GM12801 (cell line): Measurements from ENCODE around the gene HIGD1A.

ENCODE experiments used
- CTCF ChIP-seq: IDR thresholded peaks from one replicate; pipeline ENCODE4 v1.5.1; 2011; ENCODE audit warnings: control low read depth; ENCODE audit not compliant: insufficient read length; ENCODE audit errors: extremely low read depth

HIGD1A gene

GRCh38 chr3:42735615-42736014, 68.7 kb downstream of the HIGD1A start:
- no peak for TF ChIP-seq CTCF

- no peak for TF ChIP-seq CTCF
Observed at GRCh38 chr3:42735019-42735418, 69.3 kb downstream of the HIGD1A start.

DNA sequence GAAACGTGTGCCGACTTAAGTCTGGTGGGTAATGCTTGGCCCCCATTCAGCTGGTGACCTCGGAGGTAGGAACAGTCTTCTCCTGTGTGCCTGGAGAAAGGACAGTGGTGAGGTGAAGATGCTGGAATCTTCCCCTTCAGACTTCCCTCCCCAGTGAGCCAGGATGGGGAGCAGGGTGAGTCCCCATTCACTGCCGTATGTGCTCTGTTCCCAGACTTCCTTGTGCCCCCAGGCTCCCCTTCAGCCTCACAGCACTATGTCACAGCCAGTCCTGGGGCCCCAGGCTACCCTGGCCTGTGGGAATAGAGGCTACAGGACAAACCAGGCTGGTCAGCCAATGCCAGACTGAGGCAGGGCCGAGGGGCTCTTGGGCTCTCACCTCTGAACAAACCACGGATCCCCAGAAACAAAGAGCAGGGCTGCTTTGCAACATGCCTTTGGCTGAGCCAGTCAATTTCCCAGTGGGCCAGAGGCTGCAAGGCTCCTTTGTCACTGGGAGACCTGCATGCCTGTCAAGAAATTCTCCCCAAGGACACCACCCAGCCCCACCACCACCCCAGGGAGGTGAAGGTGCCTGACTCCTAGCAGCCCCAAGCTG, 69.9 kb downstream of the HIGD1A start:
- no peak for TF ChIP-seq CTCF

DNA sequence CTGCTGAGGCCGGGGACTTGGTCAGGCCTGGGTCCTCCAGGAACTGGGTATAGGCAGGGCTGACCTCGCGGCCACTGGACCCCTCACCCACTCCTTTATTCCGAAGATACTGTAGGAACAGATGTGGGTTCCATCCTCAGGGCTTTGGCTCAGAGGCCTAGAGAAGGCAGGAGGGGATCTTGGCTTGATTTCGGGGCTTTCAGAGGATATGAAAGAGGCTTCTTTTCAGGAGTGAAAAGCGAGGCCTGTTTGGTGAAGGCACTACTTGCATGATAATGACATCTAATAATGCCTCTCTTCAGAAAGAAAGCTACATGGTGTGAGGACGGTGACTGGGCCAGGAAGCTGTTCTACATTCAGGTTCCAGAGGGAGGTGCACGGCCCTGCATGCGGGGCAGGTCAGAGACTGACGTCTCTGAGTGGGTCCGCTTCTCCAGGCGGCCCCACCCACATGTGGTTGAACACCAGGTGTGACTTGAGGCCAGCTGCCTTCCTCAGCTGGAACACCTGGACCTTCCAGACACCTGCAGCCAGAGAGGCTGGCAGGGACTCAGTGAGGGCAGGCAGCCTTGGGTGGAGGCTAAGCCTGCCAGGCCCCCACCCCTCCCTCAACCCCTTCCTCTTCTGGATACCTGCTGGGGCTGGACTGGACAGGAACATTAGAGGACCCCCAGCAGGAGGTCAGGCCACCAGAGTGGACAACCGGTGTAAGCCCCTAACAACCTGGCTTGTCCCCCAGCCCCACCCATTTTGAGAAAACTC, 70.6 kb downstream of the HIGD1A start:
- TF ChIP-seq CTCF: no peak
